HG03558 (cell line): ENCODE measurements around the gene PYGM.

Source experiments
- ATAC-seq: cut with Tn5 transposase; IDR thresholded peaks from one replicate; pipeline ENCODE4 v1.9.1; 2021; ENCODE audit warnings: moderate number of reproducible peaks; ENCODE audit not compliant: unreplicated experiment; ENCODE audit errors: extremely low read depth

PYGM gene

DNA sequence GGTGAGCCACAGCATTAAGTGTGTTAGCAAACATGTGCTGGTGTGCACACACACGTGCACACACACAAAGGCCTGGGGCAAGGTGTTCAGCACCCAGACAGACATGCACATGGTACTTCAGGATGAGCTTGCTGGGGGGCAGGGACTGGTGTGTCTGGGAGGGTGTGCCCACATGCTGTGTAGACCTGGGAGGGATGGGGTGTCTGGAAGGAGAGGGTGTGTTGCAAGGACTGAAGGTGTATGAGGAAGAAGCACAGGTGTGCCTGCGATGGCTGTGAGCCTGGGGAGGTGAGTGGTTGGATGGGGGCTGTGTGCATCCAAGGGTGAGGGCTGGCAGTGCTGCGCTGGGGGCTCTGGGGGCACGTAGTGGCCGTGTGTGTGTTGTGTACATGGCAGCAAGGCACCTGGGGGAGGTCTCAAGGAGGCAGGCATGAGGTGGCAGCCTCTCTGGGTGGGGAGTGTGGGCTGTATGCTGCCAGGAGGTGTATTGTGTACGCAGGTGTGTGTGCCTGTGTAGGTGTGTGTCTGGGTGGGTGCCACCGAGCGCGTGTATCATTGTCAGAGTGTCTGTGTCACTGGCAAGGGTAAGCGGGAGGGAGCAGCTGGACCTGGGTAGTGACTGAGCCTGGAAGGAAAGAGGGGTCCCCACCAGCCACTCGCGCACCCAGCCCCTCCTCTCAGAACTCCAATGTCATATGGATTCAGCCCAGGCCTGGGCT is 39.0 kb downstream of the PYGM start:
- ATAC-seq = no peak

- no peak for ATAC-seq
These were observed 39.6 kb downstream of the PYGM start for GRCh38 chr11:64720167-64720566.

GRCh38 chr11:64719406-64719805 is 40.4 kb downstream of the PYGM start:
- no peak for ATAC-seq

DNA sequence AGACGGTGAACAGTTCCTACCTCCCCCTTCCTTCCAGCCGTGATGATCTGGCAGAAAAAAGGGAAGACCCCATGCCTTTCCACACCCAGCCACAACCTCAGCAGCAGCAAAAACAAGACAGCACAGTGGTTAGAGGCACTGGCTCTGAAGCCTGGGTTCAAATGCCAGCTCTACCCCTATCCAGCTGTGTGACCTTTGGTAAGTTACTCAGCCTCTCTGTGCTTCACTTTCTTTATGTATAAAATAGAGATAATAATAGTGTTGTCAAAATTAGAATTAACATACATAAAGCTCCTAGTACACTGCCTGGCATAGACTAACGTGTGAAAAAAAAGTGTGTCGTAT is 41.0 kb downstream of the PYGM start:
- no peak for ATAC-seq

GRCh38 chr11:64718084-64718779 is 41.5 kb downstream of the PYGM start:
- no peak for ATAC-seq

DNA sequence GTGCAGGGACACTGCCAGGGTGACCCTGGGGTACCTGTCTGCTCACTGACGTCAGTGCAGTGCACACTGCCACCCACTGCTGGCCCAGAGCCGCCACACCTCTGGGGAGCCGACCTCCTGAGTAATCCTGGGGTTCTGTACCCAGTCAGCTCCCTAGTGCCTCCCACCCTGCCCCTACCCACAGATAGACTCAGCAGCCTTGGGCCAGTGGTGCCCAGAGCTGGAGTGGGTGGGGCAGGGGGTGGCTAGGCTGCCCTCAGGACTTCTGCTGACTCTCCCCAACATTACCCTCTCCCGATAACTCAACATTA is 42.6 kb downstream of the PYGM start:
- ATAC-seq = no peak

GRCh38 chr11:64716473-64717267 is 43.1 kb downstream of the PYGM start:
- no peak for ATAC-seq

- no peak for ATAC-seq
These were observed 43.9 kb downstream of the PYGM start for GRCh38 chr11:64715756-64716472.

GRCh38 chr11:64715110-64715509 is 44.7 kb downstream of the PYGM start:
- no peak for ATAC-seq

- no peak for ATAC-seq
These were observed 45.1 kb downstream of the PYGM start for GRCh38 chr11:64714666-64715065.

DNA sequence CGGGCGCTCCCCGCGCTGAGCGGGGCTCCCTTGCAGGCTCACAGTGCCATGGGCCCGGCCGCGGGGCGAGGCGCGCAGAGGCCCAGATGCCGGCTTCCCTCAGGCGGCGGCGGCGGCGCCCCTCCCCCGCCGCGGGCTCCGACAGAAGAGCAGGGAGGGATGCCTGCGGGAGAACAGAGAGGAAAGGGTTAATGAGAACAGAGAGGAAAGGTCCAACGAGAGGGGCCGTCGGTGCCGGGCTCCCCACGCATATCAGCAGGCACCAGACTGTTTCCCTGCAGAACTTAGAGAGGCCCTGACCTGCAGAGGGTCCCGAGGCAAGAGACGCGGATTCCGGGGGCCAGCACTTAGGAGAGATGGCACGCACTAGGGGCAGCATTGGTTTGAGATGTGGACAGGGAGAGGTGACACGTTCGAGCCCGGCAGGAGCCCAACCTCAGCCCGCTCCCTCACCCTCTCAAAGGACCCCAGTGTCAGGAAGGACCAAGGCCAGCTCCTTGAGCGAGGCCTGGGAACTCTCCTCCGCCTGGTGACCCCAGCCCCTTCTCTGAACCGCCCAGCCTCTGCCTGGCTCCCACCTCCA is 45.9 kb downstream of the PYGM start:
- no peak for ATAC-seq

GRCh38 chr11:64713016-64713707 is 46.6 kb downstream of the PYGM start:
- ATAC-seq = no peak

DNA sequence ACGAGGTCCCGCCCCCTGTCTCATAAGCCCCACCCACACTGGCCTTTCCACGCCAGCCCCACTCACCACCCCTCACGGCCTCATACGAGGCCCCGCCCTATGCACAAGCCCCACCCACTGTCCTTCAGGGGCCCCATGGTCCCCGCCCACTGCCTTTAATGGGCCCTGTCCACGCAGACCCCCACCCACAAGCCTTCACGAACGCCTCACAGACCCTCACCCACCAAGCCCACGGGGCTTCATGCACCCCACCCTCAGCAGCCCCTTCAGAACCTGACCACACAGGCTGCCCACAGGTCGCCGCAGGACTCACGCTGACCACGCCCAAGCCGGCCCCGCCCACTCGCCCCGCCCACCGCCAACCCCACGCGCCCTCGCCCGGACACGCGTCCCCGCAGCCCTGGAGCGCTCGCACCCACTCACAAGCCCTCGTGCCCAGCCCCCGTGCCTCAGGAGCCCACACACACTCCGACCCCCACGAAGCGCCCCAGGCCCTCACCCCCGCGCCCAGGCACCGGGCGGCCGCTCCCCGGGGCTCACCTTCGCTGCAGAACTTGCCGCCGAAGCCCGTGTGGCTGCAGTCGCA is 47.3 kb downstream of the PYGM start:
- ATAC-seq = no peak

GRCh38 chr11:64711956-64712362 is 47.8 kb downstream of the PYGM start:
- no peak for ATAC-seq

DNA sequence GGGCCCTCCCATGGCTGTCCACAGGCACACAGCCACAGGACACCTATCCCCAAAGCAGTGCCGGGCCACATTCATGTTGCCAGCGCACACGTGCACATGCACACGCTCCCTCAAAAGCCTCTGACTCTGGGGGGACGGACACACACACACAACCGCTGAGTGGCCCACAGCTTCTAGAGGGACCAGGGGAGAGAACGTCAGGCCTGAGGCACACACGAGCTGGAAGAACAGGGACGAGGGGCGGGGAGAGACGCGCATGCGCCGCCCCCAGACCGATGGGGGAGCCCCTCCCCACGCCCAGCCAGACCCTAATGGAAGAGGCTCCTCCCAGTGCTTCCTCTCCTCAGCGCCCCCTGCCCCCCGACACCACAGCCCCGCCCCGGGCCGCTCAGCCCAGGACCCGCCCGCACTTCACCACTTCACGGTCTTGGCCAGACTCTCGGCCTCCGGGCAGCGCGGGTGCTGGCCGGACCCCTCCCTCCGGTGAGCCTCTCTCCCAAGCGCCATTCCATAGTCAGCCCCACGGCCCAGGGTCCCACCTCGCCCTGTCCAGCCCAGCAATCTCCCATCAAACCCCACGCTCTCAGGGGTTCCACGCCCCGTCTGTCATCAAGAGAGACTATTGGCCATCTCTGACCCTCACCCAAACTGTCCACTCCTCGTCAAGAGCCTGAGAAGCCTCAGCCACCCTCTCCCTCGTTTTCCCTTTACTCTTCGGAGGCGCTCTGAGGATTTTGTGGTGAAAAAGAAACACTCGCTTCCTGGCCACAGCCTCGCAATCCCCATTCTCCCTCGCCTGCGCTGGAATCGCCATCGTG is 48.4 kb downstream of the PYGM start:
- no peak for ATAC-seq

DNA sequence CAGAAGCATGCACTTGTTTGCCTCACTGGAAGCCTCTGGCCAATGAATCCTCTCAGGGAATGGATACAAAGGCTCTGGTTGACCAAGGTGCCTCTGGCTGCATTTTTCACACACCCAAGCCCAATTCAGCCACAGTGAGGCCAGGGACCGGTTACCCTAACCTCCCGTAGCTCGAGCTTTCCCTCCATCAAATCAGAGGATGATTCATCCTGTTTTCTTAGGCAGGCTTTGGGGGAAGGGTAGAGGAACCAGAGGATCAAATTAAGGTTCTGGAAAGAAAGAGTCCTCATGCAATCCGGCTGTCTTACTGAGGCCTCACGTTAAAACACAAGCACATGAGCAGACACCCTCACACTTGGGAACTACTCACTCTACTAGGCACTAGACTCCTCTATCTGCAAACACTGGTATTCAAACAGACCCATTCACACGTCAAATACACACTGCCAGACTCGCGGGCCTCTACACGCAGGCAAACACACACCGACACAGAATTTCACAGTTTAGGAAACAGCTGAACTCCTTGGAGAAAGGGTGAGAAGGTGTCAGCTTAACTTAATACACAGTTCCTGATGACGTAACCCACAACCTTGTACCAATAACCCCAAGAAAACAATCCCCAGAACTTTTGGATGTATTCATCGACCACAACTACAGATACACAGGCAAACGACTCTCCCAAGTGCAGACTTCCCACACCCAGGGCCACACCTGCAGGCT is 49.2 kb downstream of the PYGM start:
- no peak for ATAC-seq

DNA sequence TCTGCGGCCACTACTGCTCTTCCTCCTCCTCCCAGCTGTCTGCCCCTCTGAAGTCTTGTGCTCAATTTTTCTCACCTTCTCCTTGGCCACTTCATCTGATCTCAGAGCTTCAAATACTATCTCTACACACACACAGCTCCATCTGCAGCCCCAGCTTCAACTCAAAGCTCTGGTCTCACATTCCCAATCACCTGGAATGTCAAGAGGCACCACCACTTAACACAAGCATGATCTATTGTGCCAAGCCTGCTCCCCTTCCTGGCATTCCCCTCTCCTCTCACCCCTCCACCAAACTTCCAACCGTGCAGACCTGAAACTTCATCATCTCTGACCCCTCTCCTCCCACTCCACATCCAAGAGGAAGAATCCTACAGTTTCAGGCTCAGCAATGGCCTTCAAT is 54.3 kb downstream of the PYGM start:
- ATAC-seq = no peak

DNA sequence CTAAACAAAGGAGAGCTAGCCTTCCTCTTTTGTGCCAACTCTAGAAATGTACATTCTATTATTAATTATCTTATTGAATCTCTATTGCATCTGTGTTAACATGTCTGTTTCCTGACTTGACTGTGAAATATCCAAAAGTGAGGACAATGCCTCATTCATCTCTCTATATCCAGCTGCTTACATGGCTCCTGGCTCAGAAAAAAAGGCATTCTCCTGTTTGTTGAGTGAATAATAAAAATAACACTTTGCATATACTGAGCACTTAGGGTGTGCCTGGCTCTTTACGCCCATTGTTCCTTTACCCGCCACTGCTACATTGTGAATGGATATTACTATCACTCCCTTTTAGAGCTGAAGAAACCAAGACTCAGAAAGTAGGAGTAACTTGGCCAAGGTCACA is 56.7 kb downstream of the PYGM start:
- ATAC-seq = no peak
